T-helper 1 cell treated with Interleukin-12 subunit alpha and Interleukin-12 subunit beta and Interleukin-4 antibody, amounts not matched to agents 30 ng/mL and 1 ng/mL, for 36 hours (primary cell): Measurements from ENCODE around the gene ZNF763. TPM values are rescaled to one million over a fixed set of nuclear protein-coding genes. Genes with fewer than 3 reads are reported as not detected.
"Not testable (repeated sequence)": the region's sequence is repeated elsewhere in the genome, so short reads cannot be mapped to it uniquely, and the experiment has no call there.

Experiments used
- intact Hi-C: fragments of 100-400 bp; cut with micrococcal nuclease; formaldehyde crosslinking; loops from one replicate; pipeline ENCODE4 v1.15.1; 2024
- total RNA-seq: library from RNA; stranded (reverse); gene quantifications from 2 replicates; pipeline ENCODE4 v1.2.3, GENCODE V29; 2022

Gene ZNF763
- total RNA-seq, result 1.1 and 1.7 TPM in 2 replicates

DNA sequence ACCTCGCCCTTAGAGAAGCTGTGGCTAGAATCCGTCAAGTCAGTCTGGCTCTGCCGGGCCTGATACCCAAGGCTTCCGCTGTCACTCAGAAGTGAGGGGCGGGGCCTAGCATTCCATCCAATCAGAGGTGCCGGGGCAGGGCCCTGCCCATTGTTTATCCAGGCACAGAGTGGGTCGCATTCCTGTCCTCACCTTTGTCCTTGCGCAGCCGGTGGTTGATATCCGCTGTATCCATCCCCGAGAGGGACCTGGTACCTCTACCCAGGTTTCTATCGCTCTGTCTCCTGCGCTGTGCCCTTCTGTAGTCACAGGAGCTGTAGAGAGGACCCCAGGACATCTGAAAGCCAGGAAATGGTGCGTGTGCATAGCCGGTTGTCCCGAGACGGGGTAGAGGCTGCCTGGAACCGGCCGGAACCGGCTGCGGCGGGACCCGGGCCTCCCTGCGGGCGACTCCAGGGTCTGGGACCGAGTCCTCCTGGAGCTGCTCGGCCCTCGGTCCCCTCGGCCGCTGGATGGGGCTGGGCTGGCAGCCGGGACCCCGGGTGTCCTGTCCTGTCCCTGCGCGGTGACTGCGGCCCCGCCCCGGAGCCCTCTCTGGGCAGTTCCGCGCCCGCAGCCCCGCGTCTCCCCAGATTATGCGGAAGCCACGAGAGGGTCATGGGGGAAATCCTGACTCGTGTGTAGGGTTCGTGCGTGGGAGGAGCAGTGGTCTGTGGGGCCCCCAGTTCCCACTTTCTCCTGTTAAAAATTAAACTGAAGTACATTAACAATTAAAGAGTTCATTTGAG is at the start of gene ZNF763:
ZNF763 (plus strand) TSS at position 183 of the 788 bp plus-strand sequence; CDS start at position 352, 169 bp downstream.
- intact Hi-C loops, result loop anchor here (1.0 kb wide), 4 partner anchors 23 to 176 kb away; partner anchors contain the start of gene ZNF491

DNA sequence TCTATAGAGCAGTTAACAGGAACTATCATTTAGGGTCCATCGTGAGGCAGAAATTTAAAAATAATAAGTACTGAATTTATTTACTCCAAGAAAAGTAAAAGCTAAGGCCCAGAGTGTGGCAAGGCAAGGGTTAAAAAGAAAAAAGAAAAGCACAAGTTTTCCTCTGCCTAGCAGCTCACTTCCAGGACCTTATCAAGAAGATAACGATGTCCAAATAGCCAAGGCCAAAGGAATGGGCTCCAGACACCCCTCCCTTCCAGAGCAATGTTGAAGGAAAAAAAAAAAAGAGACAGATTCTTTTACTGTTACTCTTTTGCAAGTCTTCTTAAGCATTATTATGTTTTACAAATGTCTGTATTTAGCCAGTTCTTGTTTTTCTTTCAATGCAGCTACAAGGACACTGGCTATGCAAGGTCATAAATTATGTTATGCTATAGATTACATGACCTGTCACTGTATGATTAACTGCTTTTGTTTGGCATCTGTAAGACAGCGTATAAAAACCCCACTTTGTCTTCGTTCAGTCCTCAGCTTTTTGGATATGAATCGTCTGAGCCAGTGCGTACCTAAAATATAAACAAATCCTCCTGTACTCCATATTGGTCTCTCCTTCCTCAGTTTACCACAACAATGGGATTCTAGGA is 42.9 kb upstream of the ZNF763 start:
- intact Hi-C loops, result loop anchor here (5.0 kb wide), 2 partner anchors 370 to 745 kb away; partner anchors contain the start of genes MAN2B1, WDR83 and ZNF44

DNA sequence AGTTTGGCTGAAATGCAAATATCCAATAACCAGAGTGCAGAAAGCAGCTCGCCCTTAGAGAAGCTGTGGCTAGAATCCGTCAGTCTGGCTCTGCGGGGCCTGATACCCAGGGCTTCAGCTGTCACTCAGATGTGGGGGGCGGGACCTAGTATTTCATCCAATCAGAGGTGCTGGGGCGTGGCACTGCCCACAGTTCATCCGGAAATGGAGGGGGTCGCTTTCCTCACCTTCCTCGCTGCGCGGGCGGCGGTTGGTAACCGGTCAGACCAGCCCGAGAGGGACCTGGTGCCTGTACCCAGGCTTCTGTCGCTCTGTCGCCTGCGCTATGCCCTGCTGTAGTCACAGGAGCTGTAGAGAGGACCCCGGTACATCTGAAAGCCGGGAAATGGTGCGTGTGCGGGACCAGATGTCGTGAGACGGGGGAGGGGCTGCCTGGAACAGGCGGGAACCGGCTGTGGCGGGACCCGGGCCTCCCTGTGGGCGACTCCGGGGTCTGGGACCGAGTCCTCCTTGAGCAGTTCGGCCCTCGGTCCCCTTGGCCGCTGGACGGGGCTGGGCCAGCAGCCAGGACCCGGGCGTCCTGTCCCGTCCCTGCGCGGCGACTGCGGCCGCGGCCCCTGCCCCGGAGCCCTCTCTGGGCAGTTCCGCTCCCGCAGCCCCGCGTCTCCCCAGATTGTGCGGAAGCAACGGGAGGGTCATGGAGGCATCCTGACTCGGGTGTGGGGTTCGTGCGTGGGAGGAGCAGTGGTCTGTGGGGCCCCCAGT is 39.8 kb upstream of the ZNF763 start, which contains the start of gene ZNF700:
ZNF700 (plus strand) TSS at position 222 of the 765 bp plus-strand sequence; CDS start at position 326, 104 bp downstream.
- intact Hi-C loops, result loop anchor here (1.0 to 5.0 kb wide), 11 partner anchors 44 to 742 kb away; partner anchors contain the start of genes MAN2B1, WDR83, ZNF439 and ZNF44

DNA sequence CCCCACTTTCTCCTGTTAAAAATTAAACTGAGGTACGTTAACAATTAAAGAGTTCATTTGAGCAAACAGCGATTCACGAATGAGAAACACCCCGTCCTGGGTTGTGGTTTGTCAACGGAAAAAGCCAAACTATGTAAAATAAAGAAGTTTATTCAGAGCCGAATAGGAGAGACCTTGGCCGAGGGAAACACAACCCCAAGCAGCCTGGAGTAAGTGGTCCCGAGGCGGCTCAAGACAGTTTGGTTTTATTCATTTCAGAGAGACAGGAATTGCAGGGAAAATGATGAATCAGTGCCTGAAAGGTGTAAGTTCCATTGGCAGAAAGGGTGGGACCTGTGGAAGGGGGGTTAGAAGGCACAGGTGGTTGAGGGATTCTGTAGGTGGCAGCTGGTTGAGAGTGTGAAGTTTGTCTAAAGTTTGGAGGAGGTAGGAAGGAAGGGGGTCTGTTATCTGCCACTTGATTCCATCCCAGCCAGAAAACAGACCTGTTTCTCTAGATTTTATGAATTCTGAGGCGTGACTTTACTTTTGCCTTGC is 39.1 kb upstream of the ZNF763 start:
- intact Hi-C loops, result loop anchor here (1.0 to 2.0 kb wide), 6 partner anchors 45 to 687 kb away; partner anchors contain the start of genes ZNF439, ZNF563, ZNF564 and ZNF878

DNA sequence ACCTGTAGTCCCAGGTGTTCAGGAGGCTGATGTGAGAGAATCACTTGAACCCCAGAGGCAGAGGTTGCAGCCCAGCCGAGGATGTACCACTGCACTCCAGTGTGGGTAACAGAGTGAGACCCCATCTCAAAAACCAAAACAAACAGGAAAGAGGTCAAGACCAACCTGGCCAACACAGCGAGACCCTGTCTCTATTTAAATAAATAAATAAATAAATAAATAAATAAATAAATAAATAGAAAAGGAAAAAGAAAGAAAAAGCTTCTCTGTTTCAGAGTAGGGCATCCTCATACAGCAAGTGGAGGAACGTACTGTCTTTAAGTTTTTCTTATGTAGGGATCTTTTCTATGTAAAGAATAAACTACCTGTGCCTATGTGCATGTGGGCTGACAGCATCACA is 37.6 kb upstream of the ZNF763 start:
- intact Hi-C loops, result no loop called here

DNA sequence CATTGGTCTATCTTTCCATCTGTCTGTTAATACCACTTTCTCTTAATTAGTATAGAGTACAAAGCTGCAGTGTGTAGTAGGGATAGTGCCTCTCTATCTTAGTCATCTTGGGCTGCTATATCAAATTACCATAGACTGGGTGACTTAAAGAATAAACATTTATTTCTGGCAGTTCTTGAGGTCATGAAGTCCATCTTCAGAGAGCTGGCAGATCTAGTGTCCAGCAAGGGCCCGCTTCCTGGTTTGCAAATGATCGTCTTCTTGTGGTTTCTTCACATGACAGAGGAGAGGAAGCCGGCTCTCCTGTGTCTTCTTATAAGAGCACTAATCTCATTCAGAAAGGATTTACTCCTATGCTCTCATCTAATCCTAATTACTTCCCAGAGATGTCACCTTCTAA is 33.8 kb upstream of the ZNF763 start:
- intact Hi-C loops, result no loop called here

DNA sequence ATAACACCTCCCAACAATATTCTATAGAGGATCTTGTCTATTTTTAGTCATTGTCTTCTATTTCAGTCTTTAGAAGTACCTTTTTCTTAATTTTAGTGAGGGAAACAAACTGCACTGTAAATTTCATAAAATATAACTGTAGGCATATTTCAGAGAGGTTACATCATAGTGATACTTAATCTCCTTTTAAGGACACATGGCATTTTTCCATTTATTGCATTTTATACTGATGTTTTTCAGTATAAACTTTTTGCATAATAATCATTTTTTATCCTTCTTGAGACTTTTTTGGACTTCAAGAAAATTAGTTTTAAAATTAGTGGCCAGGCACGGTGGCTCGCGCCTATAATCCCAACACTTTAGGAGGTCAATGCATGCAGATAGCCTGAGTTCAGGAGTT is 33.3 kb upstream of the ZNF763 start:
- intact Hi-C loops, result no loop called here

DNA sequence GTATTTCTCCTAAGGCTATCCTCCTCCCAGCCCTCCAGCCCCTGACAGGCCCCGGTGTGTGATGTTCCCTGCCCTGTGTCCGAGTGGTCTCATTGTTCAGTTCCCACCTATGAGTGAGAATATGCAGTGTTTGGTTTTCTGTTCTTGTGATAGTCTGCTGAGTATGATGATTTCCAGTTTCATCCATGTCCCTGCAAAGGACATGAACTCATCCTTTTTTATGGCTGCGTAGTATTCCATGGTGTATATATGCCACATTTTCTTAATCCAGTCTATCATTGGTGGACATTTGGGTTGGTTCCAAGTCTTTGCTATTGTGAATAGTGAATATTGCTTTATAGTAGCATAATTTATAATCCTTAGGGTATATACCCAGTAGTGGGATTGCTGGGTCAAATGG is 29.0 kb upstream of the ZNF763 start:
- intact Hi-C loops, result not testable (repeated sequence)

DNA sequence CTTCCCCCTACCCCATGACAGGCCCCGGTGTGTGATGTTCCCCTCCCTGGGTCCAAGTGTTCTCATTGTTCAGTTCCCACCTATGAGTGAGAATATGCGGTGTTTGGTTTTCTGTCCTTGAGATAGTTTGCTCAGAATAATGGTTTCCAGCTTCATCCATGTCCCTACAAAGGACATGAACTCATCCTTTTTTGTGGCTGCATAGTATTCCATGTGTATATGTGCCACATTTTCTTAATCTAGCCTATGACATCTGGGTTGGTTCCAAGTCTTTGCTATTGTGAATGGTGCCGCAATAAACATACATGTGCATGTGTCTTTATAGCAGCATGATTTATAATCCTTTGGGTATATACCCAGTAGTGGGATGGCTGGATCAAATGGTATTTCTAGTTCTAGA is 26.5 kb upstream of the ZNF763 start:
- intact Hi-C loops, result not testable (repeated sequence)

DNA sequence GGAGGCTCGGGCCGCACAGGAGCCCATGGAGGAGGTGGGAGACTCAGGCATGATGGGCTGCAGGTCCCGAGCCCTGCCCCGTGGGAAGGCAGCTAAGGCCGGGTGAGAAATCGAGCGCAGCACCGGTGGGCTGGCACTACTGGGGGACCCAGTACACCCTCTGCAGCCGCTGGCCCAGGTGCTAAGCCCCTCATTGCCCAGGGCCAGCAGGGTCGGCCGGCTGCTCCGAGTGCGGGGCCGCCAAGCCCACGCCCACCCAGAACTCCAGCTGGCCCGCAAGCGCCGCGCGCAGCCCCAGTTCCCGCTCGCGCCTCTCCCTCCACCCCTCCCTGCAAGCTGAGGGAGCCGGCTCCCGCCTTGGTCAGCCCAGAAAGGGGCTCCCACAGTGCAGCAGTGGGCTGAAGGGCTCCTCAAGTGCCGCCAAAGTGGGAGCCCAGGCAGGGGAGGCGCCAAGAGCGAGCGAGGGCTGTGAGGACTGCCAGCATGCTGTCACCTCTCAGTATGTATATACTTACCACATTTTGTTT is 23.4 kb upstream of the ZNF763 start:
- intact Hi-C loops, result not testable (repeated sequence)

DNA sequence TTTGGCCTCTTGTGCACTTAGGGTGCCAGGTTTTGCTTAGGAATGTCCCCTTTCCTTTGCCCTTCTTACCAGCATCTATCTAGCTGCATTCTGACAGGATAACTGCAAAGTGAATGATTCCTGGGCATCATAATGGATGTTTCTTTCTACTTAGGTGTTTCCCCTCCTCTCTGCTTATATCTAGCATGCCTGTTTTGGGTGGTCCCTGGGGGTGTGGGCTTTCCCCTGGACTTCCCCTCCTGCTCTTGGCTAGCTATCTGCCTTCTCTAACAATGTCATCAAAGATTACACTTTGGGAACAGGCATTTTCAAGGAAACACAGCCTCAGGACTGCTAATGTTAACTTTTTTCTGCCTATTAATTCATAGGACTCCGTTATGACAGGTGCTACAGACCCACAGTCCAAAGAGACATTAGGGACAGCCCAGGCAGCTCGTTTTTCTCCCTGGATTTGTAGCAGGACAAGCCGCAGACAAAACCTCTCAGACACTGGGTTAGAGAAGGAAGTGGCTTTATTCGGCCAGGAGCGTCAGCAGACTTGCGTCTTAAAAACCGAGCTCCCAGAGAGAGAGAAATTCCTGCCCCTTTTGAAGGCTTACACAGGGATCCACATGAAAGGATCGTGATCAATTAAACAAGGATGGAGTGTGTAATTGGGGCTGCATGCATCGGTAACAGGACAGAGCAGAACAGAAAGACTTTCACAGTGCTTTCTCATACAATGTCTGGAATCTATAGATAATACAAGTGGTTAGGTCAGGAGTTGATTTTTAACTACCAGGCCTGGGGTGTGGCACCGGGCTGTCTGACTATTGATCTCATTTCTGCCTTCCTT is 22.6 kb upstream of the ZNF763 start:
- intact Hi-C loops, result no loop called here

DNA sequence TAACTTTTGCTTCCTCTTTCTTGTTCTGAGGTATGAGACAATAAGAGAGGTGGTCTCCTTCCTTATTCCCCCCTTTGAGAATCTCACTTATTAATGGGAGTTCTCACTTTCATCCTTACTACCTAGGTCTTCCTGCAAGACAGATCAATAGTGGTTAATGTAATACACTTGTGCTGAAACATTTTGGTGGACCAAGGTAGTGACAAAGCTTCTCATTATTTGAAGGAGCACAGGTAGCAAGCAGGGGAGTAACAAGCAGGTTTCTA is 22.1 kb upstream of the ZNF763 start:
- intact Hi-C loops, result no loop called here

DNA sequence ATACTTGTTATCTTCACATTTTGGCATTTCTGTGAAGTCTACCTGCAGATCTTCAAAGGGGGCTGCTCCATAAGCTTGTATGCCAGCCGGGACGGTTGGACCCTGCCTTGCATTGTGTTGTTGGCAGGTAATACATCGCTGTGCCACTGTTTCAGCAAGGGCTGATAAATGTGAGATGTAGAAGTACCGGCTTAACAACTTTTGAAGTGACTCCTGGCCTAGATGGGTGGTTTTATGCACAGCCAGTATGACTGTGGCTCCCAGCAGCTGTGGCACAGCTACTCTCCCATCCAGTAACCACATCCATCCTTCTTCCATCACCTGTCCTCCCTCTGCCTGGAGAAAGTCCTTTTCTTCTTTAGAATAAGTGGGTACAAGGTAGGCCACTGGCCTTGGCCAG is 20.2 kb upstream of the ZNF763 start:
- intact Hi-C loops, result no loop called here

DNA sequence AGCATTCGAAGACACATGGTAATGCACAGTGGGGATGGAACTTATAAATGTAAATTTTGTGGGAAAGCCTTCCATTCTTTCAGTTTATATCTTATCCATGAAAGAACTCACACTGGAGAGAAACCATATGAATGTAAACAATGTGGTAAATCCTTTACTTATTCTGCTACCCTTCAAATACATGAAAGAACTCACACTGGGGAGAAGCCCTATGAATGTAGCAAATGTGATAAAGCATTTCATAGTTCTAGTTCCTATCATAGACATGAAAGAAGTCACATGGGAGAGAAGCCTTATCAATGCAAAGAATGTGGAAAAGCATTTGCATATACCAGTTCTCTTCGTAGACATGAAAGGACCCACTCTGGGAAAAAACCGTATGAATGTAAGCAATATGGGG is 16.2 kb upstream of the ZNF763 start:
- intact Hi-C loops, result no loop called here

DNA sequence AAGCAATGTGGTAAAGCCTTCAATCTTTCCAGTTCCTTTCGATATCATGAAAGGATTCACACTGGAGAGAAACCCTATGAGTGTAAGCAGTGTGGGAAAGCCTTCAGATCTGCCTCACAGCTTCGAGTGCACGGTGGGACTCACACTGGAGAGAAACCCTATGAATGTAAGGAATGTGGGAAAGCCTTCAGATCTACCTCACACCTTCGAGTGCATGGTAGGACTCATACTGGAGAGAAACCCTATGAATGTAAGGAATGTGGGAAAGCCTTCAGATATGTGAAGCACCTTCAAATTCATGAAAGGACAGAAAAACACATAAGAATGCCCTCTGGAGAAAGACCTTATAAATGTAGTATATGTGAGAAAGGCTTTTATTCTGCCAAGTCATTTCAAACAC is 15.6 kb upstream of the ZNF763 start:
- intact Hi-C loops, result no loop called here

DNA sequence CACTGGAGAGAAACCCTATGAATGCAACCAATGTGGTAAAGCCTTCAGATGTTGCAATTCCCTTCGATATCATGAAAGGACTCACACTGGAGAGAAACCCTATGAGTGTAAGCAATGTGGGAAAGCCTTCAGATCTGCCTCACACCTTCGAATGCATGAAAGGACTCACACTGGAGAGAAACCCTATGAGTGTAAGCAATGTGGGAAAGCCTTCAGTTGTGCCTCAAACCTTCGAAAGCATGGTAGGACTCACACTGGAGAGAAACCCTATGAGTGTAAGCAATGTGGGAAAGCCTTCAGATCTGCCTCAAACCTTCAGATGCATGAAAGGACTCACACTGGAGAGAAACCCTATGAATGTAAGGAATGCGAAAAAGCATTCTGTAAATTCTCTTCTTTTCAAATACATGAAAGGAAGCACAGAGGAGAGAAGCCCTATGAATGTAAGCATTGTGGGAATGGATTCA is 15.2 kb upstream of the ZNF763 start:
- intact Hi-C loops, result not testable (repeated sequence)

DNA sequence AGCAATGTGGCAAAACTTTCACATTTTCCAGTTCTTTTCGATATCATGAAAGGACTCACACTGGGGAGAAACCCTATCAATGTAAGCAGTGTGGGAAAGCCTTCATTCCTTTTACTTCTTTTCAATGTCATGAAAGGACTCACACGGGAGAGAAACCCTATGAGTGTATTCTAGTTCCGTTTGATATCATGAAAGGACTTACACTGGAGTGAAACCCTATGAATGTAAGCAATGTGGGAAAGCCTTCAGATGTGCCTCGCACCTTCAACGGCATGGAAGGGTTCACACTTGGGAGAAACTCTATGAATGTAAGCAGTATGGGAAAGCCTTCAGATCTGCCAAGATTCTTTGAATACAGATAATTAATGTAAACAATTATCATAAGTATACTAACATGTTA is 14.5 kb upstream of the ZNF763 start:
- intact Hi-C loops, result no loop called here

DNA sequence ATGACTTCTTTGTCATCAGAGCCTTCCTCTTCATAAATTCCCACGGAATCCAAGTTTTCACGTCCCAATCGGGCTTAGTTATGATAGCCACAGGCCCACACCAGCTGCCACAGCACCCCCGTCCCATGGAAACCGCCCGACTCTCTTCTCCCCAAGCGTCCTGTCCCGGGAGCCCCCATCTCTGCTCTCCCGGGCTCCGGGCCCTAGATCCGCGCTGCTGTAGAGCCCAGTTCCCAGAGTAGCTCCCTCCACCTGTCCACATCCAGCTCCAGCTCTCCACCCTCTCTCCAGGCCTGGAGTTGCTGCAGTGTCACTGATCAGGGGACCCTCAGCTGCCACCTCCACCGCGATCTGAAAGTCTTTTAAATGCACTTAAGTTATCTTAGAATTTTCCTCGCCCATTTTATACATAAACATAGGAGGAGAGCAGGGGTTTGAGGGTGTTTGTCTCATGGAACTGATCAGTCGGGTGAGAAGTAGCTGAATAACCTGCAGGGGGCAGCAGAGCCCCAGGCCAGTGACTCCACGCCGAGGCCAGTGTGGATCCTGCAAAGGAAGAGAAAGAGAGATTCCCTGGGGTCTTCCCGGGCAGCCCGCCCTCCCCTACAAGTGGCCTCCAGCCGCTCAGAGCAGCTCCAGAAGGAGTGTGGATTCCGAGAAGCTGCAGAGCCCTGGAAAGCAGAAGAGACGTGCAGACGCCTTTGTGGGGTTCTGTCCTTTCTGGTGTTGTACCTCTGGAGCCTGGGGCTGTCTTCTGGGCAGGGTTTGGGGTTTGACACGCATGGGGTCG is 1.1 kb upstream of the ZNF763 start:
- intact Hi-C loops, result loop anchor here (1.0 kb wide), 3 partner anchors 25 to 178 kb away; no protein-coding TSS in a partner anchor

DNA sequence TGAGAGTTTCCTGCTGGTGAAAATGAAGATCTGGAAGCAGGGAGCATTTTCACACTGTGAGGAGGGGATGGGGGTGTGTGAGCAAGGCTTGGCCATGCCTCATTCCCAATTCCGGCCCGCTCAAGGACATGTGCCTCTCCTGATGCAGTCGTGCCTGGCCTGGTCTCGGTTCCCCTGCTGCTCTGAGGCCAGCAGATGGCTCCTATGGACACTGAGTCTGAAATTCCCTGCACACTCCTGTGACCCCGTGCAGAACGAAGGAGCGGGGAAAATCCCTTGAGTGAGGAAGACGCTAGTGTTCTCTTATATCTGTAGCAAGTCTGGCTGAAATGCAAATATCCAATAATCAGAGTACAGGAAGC is 363 bp upstream of the ZNF763 start:
- intact Hi-C loops, result loop anchor here (1.0 kb wide), 3 partner anchors 24 to 177 kb away; no protein-coding TSS in a partner anchor
